ENCODE measurements around the gene MEX3A.

DNA sequence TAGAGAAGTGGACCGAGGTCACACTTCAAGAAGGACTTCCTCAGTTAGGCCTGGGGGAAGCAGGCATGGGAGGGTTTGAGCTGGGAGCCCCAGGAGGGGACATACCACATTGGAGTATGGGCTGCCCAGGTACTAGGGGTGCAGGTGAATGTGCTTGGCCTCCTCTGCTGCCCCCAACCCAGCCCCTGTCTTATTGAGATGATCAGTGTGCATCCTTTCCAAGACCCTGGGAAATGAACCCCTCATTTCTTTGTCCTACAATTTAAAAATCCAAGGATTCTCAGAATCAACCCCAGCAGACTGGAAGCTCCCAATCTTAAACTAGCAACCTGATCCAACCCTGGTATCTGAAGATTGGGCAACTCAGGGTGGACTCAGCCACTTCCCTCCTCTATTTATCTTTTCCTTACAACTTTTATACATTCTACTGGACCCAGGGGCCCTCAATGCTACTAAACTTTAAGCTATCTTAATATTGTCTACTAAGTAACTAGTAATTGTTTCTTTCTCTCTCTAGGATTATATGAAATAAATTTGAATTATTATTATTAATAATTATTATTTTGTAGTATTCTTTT lies 9.1 kb downstream of the MEX3A start:
- TF ChIP-seq EZH2phosphoT487 (IDR thresholded peaks at IDR 0.05; ENCODE audit: borderline replicate concordance, low read depth, low read length), result no peak
- TF ChIP-seq, protein P1, sequence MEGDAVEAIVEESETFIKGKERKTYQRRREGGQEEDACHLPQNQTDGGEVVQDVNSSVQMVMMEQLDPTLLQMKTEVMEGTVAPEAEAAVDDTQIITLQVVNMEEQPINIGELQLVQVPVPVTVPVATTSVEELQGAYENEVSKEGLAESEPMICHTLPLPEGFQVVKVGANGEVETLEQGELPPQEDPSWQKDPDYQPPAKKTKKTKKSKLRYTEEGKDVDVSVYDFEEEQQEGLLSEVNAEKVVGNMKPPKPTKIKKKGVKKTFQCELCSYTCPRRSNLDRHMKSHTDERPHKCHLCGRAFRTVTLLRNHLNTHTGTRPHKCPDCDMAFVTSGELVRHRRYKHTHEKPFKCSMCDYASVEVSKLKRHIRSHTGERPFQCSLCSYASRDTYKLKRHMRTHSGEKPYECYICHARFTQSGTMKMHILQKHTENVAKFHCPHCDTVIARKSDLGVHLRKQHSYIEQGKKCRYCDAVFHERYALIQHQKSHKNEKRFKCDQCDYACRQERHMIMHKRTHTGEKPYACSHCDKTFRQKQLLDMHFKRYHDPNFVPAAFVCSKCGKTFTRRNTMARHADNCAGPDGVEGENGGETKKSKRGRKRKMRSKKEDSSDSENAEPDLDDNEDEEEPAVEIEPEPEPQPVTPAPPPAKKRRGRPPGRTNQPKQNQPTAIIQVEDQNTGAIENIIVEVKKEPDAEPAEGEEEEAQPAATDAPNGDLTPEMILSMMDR (conservative IDR thresholded peaks at IDR 0.05; ENCODE audit: low read length), result no peak

Data from OCI-LY7 (cell line).